GM18951 (cell line): Measurements from ENCODE around the gene TMEM240.

Source experiments
- POLR2A ChIP-seq: IDR thresholded peaks from 4 replicates; pipeline ENCODE4 v1.6.1; 2011; ENCODE audit warnings: mild to moderate bottlenecking; ENCODE audit not compliant: insufficient read length, insufficient read depth; ENCODE audit errors: extremely low read depth
- in situ Hi-C: fragments of 300-500 bp; cut with MboI; formaldehyde crosslinking; loops from one replicate; pipeline ENCODE4 v1.12.0; 2022; ENCODE audit warnings: low sequenced_read_pairs, mixed read lengths, inconsistent platforms; ENCODE audit not compliant: unreplicated experiment

TMEM240 gene

DNA sequence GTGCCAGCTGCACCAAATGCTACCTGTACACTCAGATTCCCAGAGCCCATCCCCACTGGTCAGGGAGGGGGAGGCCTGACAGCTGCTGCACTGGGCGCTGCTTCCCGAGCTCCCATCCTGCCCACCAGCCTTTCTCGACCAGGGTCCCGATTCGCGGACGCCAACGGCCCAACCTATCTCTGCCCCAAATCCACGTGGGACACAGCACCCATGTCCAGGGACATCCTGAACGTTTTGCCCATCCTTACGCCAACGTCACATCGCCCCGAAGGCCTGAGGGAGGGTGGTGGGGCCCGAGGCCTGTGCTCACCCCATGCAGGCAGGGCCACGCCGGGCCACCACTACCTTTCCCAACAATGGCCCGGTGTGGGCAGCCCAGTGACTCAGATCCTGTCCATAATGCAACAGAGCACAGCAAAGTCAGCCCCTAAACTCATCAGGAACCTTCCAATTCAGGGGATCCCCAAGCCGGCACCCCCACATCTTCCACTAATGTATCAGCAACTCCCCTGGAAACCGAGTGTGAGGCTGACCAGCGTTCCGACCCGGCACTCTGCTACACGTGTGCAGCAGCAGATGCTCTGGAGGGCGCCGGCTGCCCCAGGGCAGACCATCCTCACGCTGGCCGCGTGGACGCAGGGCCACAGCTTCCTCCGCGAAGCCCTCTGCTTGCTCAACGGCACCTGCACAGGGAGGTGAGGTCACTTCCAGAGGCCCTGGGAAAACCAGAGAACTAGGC is 11.3 kb upstream of the TMEM240 start:
- in situ Hi-C loops, result no loop called here
- no peak for TF ChIP-seq POLR2A

- in situ Hi-C loops, result no loop called here
- no peak for TF ChIP-seq POLR2A
Measured at GRCh38 chr1:1550591-1551432, 10.4 kb upstream of the TMEM240 start.

GRCh38 chr1:1550087-1550486 is 9.7 kb upstream of the TMEM240 start:
- in situ Hi-C loops, result no loop called here
- TF ChIP-seq POLR2A, result no peak

- in situ Hi-C loops, result no loop called here
- TF ChIP-seq POLR2A, result no peak
Measured at GRCh38 chr1:1548591-1548990, 8.2 kb upstream of the TMEM240 start.

GRCh38 chr1:1547476-1547875 is 7.1 kb upstream of the TMEM240 start:
- in situ Hi-C loops, result no loop called here
- TF ChIP-seq POLR2A, result no peak

GRCh38 chr1:1547011-1547410 is 6.6 kb upstream of the TMEM240 start:
- in situ Hi-C loops, result no loop called here
- no peak for TF ChIP-seq POLR2A

GRCh38 chr1:1545946-1546737 is 5.7 kb upstream of the TMEM240 start:
- in situ Hi-C loops, result no loop called here
- no peak for TF ChIP-seq POLR2A

- TF ChIP-seq POLR2A, result no peak
- in situ Hi-C loops, result no loop called here
Measured at GRCh38 chr1:1544544-1544943, 4.1 kb upstream of the TMEM240 start.

- in situ Hi-C loops, result no loop called here
- TF ChIP-seq POLR2A, result no peak
Measured at GRCh38 chr1:1543706-1544099, 3.3 kb upstream of the TMEM240 start.

DNA sequence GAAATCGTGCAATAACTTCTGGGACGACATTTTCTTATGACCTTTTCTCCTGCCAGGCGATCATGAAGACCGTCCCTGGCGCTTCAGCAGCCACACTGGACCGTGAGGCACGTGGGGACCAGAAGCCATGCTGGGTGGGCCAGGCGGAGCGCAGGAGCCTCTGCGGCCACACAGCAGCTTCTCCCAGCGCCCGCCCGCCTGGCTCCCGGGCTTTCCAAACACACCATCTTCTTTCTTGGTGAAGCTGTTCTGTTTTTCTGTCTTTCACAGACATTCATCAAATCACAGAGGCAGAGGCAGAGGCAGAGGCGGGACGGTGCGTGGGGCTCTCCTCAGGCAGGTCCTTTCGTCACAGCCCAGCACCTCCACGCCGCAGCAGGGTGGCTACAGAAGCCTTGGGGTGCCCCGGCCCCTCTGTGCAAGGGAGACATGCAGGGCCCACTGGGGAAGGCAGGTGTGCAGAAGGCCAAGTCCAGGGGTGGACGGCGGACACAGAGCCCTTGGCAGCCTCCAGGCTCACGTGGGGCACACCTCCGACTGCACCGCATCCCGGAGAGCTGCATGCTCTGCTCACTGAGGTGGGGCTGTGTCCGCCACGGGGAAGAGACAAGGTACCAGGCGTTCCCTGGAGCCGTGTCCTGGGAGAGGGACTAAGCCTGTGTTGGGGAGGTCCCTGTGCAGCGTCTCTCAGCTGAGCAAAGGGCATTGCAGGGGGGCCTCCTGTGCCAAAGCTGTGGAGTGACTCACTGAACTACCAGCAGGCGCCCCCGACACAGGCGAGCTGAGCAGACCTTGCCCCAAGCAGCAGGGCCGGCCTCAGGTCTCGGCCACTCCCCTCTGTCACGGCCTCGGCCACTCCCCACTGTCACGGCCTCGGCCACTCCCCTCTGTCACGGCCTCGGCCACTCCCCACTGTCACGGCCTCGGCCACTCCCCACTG is 2.6 kb upstream of the TMEM240 start:
- TF ChIP-seq POLR2A, result no peak
- in situ Hi-C loops, result no loop called here

DNA sequence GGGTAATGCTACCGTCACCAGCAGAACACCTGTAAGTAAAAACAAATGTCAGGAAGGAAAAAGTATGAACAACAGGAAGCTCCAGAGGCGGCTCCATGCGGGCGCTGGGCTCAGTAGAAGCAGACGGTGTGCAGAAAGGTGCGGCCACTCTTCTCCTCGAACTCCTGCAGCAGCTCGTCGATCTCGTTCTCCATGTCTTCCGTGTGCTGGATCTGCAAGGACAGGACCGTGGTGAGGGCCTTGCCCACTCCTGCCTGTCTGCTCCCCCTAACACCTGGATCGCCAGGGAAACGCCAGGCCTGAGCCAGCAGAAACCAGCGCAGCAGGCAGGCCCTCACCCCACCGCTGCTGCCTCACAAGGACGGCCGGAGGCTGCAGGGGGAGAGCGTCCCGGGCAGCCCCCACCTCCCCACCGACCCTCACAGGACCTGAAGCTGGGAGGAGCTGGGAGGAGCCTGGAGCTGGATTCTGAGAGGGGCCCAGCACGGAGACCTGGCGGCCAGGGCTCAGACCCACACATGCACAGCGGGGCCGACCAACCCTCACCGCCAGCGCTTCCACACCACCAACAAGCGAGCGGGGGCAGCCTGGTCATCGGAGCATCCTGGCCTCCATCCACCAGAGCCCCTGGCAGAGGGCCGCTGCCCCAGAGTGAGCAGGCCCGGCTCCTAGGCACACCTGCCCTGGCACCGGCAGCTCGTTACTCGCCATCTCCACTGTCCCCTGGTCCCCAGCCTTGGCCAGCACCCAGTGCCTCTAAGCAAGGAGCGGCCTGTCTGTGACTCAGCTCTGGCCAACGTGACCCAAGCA is 1.7 kb upstream of the TMEM240 start:
- in situ Hi-C loops, result no loop called here
- no peak for TF ChIP-seq POLR2A
